Stimulated activated CD4-positive, alpha-beta T cell treated with anti-CD3 and anti-CD28 coated beads, Interleukin-12 subunit alpha, Interleukin-12 subunit beta, amount 100 ng/mL, for 24 hours (primary cell): ENCODE data around the gene UBN1.

Source experiments
- DNase-seq, 2 experiments: peaks; one replicate each; pipeline ENCODE4 v3.0.0-alpha.2; 2020; ENCODE audit warnings: low read depth in 2 of 2

UBN1 gene

GRCh38 chr16:4846901-4847773 lies at the start of gene UBN1, which contains the start of gene GLYR1:
Gene UBN1, plus strand, starts transcription at chr16:4847481. Its CDS starts 5,437 bp downstream, at chr16:4852918.
Gene GLYR1, minus strand, starts transcription at chr16:4847288. Its CDS starts 23 bp downstream, at chr16:4847265.
- peak; percentile 99 to 100 for DNase-seq

GRCh38 chr16:4797805-4798252 lies 49.5 kb upstream of the UBN1 start:
- no peak for DNase-seq

DNA sequence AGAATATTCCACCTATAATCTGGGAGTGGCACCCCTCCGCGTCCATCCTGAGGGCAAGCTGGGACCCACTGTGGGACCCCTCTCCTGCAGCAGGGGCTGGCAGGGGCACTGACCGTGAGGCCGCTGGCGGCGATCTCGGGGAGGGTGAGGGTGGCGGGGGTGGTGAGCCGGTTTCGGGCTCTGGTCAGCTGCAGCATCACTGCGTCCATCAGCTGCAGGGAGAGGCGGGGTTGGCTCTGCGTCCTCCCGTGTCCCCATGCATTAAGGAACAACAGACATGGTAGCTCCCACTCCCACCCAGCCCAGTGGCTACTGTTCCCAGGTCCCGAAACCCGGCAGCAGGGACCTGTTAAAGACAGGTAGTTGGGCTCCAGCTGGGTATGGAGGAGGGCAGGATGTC lies 48.8 kb upstream of the UBN1 start:
- no peak for DNase-seq

DNA sequence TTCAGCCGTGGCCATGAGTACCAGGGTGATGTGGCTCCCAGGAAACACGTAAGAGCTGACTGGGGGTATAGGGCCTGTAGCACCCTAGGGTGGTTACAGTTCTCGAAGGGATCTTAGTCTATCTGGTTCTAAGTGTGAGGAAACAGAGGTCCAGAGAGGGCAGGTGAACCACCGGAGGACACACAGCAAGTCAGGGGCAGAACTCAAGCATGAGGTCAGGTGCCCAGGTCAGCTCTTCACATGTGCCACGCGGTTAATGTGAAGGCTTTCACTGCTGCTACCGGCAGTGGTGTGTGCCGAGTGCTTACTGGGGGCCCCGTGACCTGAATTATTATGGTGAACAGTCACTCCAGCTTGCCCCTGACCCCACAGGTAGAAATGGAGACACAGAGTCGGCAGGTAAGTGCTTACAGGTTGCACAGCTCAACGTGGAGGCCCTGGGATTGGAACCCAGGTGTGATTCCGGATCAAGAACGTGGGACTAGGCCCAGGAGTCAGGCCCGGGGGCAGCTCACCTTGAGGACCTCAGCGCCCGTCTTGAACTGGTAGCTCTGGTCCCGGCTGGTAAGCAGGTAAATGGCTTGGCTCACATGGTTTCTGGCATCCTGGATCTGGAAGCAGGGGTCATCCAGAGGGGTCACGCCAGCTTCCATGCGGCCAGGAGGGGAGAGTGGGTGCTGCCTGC lies 48.0 kb upstream of the UBN1 start:
- no peak for DNase-seq

GRCh38 chr16:4800290-4801041 lies 46.8 kb upstream of the UBN1 start:
- DNase-seq: no peak

DNA sequence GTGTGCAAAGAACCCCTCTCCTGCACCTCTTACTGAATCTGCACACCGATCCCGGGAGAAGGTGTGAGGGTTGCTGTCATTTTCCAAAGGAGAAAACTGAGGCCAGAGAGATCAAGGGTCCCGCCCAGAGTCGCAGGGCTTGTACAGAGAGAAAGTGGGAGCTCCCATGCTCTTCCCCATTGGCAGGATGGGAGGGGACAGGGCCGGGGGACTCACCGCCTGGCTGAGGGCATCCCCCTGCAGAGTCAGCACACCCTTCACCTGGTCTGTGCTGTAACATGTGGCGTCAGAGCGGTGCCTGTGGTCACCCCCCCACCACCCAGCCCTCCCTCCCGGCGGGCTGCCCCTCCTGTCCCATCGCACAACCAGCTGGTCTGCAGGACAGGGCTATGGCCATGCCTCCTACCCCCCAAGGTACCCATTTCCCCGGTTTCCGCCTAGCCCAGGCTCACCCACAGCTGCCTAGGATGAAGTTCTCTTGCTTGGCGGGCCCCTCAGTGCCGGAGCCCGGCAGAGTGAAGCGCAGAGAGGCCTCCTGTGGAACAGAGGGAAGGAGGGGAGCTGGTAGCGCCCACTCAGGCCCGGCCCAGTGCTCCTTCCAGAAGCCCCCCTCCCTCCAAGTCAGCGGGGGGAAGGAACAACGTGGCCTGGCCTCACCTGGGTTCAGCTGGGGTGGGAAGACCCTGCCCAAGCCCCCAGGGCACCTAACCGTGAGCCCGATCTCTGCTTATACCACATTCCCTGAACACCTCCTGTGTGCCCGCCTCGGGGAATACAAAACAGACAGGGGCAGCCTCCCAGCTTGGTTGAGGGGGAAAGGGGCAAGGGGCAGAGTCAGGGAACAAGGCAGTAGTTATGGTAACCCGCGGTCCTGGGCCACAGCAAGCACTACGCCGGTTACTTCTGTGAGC lies 46.0 kb upstream of the UBN1 start:
- DNase-seq: no peak

DNA sequence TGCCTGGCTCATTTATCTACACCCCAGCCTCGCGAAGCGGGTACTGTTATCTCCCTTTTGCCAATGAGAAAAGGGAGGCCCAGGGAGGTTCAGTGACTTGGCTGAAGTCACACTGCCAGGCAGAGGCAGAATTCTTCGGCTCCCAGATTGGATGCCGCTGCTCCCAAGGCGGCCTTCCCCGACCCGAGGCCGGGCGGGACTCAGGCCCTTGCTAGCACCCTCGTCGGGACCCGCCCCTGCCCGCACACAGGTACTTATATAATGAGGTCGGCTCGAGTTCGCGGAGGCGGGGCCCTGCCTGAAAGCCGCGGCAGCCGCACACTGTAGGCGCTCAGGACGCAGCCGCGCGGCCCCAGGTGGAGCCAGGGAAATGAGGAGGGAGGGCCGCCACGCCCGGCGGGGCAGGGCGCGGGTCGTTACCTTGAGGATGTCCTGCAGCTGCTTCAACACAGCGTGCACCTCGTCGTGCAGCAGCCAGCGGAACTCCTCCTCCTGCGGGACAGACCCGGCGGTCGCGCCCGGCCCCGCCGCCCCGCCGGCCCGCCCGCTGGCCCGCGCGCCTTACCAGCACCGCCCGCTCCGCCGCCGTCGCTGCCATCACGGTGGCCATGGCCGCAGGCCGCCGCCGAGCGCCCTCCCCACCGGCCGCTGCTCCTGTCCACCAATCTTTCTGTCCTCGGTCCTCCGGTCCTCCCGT lies 45.2 kb upstream of the UBN1 start, which contains the start of gene ROGDI:
TSS of gene ROGDI (minus strand) at position 672 of the 697 bp plus-strand sequence. CDS start at position 610, 62 bp downstream.
- peak; percentile 51 to 60 for DNase-seq

- peak; percentile 78 to 89 for DNase-seq
These were observed 44.5 kb upstream of the UBN1 start for GRCh38 chr16:4802659-4803287.

DNA sequence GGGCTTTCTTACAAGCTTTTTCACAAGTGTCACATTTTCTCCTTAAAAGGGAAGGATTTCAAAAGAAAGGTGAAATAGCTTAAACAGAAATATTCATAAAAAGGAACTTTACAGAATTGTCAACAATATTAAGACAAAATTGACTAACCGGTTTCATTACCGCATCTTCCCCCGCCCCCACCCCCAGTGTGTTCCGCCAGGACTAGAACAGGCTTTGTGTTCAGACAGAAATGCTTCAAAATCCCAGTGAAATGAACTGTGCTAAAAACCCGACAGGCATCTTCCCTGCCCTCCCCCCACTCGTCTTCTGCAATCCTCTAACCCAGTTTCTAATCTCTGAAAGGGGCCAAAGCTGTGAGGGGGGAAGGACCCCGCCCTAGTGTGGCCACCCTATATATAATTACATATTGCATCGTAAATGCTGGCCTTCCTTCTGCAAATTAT lies 43.9 kb upstream of the UBN1 start:
- DNase-seq: no peak

- no peak for DNase-seq
These were observed 43.2 kb upstream of the UBN1 start for GRCh38 chr16:4803898-4804762.

- no peak for DNase-seq
These were observed 42.0 kb upstream of the UBN1 start for GRCh38 chr16:4805231-4805630.

DNA sequence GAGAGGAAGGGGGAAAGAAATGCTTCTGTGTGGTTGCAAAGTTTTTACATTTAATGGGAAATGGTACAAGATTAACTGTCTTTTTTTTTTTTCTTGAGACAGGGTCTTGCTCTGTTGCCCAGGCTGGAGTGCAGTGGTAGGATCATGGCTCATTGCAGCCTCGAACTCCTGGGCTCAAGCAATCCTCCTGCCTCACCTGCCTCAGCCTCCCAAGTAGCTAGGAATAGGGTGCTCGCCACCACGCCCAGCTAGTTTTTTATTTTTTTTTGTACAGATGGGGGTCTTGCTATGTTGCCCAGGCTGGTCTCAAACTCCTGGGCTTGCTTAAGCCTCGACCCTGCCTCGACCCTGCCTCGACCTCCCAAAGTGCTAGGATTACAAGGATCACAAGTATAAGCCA lies 41.0 kb upstream of the UBN1 start:
- no peak for DNase-seq

DNA sequence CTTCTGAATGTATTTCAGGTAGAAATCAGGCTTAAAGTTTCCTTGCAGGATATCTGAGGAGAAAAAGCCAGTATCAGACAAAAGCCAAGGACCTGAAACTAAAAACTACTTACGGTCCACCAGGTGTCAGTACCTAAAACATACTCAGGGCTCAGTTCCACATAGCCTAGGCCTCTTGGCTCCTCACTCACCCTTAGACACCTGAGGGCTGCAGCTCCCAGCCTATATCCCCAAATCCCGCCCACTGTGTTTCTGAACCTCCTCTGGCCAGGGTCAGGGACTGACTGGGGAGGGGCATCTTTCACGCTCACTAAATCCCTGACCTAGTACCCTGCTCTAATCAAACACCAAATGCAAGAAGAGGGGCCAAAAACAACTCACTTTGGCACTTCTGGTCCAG lies 36.0 kb upstream of the UBN1 start:
- no peak for DNase-seq

GRCh38 chr16:4811773-4812172 lies 35.5 kb upstream of the UBN1 start:
- DNase-seq: no peak

DNA sequence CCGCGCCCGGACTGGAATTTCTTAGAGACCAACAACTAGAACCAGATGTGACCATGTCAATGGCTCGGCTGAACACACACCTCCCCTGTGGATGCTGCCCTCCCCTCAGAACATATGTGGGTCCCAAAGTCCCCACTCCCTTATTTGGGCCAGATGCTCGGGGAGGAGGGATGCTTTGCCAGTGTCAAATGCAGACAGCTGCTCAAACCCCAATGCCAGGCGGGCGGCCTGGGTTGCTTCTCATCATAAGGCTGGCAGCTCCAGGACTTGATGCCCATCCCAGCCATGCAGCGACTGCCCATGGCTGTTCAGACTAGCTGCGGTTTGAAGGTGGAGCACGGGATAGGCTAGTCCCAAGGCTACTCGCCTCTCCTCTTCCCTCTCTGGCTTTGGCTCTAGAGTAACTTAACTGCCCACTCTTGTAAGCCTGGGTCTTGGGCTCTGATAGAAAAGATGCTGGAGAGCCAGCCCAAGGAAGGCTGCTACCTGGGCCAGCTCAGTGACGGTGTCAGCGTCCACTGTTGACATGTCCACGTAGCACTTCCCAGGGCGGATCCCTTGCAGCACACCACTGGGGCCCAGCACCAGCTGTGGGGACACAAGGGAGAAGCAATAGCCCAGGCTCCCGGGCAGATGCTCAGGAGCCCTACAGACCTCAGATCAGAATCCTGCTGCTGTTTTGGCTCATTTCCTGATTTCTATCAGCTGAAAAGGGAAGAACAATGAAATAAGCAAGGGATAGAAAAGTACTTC lies 33.9 kb upstream of the UBN1 start:
- DNase-seq: no peak

DNA sequence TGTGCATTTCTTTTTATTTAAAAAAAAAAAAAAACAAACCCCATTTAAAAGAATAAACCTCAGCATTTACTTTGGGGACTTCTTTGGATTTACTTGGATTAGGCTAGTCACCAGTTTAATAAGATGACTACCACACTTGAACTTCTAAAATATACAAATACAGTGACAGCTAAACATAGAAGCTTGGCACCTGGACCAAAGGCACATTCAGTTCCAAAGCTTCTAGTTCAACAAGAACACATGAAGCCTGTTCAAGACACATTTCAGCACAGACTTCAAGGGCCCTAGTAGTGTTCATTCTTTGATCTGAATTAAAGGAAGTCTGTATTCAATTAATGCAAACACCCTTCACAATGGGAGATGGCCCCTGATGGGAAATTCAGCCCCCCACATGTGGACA lies 33.2 kb upstream of the UBN1 start:
- DNase-seq: no peak

GRCh38 chr16:4814542-4815173 lies 32.6 kb upstream of the UBN1 start:
- DNase-seq: no peak

DNA sequence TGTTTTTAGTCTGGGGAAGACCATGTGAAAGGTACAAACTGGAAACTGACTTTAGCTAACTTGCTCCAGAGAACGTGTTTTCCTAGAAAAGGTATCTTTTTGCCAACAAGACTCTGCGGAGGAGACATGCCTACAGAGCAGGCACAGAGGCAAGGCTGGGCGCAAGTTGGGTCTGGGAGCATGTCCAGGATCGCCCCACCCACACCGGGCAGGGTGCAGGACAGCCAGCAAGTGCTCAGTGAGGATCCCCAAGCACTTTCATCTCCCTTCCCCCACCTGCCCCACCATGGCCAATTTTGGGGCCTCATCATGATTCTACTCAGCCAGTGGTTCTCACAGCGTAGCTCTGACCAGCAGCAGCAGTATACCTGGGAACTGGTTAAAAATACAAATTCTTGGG lies 26.6 kb upstream of the UBN1 start:
- no peak for DNase-seq
